NCI-H2196 (cell line): ENCODE measurements around the gene NFS1.

Source experiments
- DNase-seq: peaks from one replicate; lab custom pipeline; 2025; ENCODE audit not compliant: unreplicated experiment; lab: John Stamatoyannopoulos, UW

The NFS1 gene

GRCh38 chr20:35680452-35681183, 18.5 kb downstream of the NFS1 start:
- DNase-seq, result no peak

GRCh38 chr20:35674921-35675320, 24.2 kb downstream of the NFS1 start:
- DNase-seq, result no peak

DNA sequence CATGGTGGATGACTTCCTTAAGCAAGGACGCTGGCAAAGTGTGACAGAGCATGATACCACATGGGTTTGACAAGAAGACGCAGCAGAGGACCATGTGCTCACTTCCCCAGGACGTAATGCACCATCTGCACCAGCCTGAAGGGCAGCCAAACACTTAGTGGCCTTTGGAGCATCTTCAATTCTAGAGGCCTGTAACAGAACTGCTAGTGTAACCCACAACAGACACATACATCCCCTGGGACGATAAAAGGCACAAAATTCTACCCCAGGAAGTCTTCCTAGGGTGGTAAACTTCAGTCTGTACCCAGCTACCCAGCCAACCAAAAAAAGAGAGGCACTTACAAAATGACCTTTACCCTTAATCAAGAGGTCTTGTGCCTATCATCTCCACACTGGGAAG, 25.3 kb downstream of the NFS1 start:
- no peak for DNase-seq

- no peak for DNase-seq
Observed at GRCh38 chr20:35669681-35670080, 29.5 kb downstream of the NFS1 start.

DNA sequence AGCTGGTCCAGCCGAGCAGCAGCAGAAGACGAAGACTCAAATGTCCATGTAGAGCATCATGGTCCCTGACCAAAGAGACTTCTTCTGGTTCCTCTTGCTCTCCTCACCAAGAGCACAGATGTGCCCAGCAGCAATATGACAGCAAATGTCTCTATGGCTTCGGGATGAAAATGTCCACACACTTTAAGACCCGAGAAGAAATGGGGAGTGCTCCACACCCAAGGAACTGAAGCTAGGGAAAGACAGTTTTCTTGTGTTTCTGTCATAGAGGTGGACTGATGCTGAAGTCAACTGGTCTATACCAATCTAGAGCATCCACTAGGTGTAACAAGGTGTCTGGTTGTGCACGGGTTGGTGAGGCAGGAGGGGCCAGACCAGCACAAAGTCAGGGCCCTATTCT, 29.9 kb downstream of the NFS1 start:
- DNase-seq, result no peak

DNA sequence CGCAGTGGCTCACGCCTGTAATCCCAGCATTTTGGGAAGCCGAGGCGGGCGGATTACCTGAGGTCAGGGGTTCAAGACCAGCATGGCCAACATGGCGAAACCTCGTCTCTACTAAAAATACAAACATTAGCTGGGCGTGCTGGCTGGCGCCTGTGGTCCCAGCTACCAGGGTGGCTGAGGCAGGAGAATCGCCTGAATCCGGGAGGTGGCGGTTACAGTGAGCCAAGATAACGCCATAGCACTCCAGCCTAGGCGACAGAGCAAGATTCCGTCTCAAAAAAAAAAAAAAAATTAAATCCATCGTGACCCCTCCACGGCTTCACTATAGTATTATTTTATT, 33.2 kb downstream of the NFS1 start:
- no peak for DNase-seq

- DNase-seq, result peak; percentile 98
Observed at GRCh38 chr20:35664466-35665206, 34.5 kb downstream of the NFS1 start, which contains the start of the genes CPNE1 and RBM12. TSS of gene CPNE1 (minus strand) at chr20:35664900. CDS start at chr20:35632923, 31,977 bp downstream. TSS of gene RBM12 (minus strand) at chr20:35664900. CDS start at chr20:35655322, 9,578 bp downstream.

- DNase-seq, result peak; percentile 32
Observed at GRCh38 chr20:35663516-35664465, 35.4 kb downstream of the NFS1 start.

DNA sequence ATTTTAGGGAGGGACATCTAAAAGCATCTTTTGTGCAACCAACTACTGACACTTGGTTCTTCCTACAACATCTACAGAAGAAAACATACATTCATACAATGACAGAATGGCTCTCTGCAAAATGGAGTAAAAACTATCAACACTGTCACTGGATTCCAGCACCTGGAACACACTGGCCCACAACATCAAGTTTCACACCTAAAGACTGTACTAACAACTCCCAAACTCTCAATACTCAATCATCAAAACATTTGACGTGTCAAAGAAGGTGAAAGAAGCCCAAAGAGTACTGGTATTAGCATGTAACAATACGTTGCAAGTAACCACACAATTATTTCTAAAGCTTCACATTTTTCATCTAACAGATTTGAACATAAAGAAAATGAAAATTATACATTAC, 36.6 kb downstream of the NFS1 start:
- no peak for DNase-seq

- no peak for DNase-seq
Observed at GRCh38 chr20:35661908-35662307, 37.2 kb downstream of the NFS1 start.

GRCh38 chr20:35661053-35661452, 38.1 kb downstream of the NFS1 start:
- no peak for DNase-seq

GRCh38 chr20:35660122-35660937, 38.8 kb downstream of the NFS1 start:
- DNase-seq, result no peak

DNA sequence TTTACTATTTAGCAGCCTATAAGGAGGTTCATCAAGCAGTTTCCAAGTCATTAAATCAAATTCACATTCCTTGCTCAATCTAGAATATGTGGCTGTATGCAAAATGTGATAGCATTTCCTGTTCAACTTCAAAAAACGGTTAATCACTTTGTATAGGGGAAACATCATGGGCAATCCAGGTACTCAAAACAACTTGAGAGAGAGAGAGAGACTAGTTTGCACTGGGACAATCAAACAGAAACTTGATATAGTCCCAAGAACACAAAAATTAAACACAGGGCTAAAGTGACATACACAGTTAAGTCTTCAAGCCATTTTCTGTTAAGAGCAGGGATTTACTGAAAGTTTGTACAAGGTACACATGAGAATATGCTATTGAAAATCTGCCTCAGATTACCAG, 41.9 kb downstream of the NFS1 start:
- DNase-seq, result no peak

DNA sequence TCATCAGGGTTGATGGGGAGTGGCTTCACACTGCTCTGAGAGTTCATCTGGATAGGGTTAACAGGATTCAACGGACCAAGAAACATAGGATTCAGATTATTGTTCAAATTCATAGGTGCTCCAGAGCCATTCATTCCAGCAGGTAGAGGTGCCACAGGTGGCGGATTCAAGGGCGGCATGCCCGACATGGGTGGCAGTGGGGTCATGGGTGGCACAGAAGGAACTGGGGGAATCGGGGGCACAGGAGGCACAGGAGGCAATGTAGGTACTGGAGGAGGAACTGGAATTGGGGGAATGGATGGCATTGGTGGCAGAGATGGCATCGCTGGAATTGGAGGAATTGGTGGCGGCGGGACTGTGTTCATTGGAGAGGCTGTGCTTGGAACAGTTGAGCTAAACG, 44.7 kb downstream of the NFS1 start:
- DNase-seq, result no peak

- no peak for DNase-seq
Observed at GRCh38 chr20:35653893-35654292, 45.3 kb downstream of the NFS1 start.

DNA sequence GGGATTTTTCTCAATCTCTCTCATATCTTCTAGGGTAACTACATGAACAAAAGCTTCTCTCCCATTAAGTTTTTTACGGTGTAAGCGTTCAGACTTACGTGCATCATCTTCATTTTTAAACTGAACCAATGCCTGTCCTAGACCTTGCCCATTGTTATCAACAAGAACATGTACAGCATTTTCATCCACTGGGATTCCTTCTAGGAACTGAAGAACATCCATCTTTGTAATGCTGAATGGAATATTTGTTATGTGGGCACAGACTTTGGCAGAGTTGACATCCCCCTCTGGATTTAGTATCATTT, 45.8 kb downstream of the NFS1 start:
- no peak for DNase-seq

DNA sequence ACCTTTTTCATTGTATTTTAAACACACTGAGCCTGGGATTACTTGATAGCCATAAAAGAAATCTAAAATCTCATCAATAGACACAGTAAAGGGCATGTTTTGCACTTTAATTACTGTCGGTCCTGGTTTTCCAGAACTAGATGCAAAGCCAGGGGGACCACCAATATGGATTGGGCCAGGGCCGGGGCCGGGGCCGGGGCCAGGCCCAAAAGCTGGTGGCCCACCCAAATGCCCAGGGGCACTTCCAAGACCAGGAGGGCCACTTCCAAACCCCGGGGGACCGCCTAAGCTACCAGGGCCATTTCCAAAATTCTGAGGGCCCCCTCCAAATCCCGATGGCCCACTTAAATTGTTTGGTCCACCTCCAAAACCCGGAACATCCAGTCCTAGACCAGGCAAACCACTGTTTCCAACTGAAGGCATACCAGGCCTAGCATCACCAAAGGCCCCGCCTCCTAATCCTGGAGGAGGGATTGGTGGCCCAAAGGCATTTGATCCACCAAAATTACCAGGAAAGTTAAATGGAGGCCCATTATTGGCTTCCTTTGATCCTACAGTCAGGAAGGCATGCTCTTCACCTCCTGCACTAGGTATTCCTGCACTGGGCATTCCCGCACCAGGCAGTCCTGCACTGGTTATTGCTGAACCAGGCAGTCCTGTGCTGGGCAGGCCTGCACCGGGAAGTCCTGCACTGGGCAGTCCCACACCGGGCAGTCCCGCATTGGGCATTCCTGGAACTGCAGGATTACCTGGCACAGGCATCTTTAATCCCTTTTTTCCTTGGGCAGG, 46.3 kb downstream of the NFS1 start:
- no peak for DNase-seq

DNA sequence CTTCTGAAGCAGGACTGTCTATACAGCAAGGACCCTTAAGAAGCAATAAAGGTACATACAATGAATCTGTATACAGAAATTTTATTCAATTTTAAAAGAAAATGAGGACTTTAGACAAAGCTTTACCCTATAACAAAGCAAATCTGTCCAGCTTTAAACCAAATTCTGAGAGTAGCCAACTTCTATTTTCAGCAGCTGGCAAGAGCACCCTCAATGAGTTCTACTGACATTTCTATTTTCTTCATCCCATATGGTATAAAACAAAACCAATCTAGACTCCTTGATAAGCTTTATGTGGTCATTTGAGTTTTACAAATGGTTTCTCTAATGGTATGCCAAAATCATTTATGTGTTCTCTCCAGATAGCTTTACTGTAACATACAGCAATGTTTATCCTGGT, 47.2 kb downstream of the NFS1 start:
- DNase-seq, result no peak

GRCh38 chr20:35650632-35651031, 48.5 kb downstream of the NFS1 start:
- DNase-seq, result no peak

GRCh38 chr20:35648836-35649235, 50.3 kb downstream of the NFS1 start:
- DNase-seq, result peak; percentile 25
